DMS53 (cell line): ENCODE measurements around the gene MAP2K6.

Experiments used
- DNase-seq: peaks from one replicate; lab custom pipeline; 2025; lab: John Stamatoyannopoulos, UW

Gene MAP2K6

GRCh38 chr17:69535016-69535570, 120.6 kb downstream of the MAP2K6 start:
- DNase-seq = no peak

- no peak for DNase-seq
These were observed 124.3 kb downstream of the MAP2K6 start for GRCh38 chr17:69538795-69539194.

DNA sequence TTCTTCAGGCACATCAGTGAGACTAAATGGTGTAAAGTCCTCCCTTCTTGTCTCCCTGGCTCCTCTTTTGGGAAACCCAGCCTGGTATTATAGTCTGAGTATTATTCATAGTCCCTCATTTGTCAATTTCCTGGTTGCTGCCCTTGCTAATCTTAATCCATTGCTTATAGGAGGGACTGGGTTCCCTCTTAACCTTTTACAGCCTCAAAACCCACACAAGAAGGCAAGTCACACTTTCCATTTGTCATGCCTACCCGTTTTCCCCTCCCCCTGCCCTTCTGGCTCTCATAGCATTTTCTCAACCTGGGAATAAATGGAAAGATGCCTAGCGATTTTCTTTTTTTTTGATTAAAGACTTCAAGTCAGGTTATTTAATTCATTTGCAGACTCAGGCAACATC, 124.8 kb downstream of the MAP2K6 start:
- DNase-seq = peak; percentile 52

DNA sequence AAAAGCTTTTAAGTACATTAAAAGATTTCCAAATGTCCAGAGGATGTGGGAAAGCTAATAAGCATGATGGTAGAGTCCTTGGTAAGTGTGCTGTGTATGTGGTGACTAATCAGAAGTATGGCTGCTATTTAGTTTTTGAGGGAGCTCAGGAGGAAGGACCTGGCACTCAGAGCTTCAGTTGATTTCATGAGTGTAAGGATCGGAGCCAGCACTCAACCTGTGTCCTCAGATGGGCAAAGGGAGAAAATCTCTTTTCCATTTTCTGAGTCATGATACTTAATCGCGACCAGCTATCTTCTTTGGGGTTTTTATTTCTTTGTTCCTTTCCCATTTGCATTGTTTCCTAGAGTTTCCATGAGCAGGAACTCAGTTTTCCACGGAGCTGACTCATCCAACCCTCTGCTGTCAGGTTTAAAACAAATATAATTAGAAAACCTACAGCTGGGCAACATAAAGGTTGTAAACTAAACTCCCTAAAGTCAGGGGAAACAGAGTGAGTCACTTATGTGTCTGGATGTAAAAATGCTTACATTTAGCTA, 125.4 kb downstream of the MAP2K6 start:
- peak; percentile 84 for DNase-seq

DNA sequence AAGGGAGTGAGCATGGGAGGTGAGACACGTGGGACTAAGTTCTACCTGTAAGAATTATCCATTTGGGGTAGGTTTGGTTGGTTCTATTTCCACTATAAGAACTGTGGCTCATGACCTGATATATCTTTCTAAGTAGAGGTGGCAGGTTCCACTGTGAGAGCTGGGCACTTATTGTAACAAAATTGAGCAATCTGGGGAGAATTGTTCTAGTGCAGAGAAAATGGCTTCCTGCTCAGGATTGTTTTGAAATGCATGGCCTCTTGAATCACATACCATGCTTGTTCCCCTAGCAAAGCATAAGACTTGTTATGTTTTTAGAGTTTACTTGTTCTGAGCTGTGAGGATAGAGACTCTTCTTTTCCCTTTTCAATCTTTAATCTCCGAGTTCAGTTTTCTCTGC, 125.9 kb downstream of the MAP2K6 start:
- no peak for DNase-seq

DNA sequence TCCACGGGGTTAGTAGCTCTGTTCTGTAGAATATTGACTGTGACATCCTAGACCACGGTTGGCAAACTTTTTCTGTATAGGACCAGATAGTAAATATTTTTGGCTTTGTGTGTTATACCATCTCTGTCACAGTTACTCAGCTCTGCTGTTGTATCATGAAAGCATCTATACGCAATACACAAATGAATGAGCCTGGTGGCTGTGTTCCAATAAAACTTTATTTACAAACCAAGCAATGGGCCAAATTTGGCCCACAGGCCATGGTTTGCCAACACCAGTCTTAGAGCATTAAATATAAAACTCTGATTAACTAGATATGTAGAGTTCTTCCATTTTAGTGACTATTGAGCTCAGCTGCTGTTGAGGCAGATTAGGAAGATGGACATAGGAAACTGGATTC, 132.7 kb downstream of the MAP2K6 start:
- DNase-seq = no peak

DNA sequence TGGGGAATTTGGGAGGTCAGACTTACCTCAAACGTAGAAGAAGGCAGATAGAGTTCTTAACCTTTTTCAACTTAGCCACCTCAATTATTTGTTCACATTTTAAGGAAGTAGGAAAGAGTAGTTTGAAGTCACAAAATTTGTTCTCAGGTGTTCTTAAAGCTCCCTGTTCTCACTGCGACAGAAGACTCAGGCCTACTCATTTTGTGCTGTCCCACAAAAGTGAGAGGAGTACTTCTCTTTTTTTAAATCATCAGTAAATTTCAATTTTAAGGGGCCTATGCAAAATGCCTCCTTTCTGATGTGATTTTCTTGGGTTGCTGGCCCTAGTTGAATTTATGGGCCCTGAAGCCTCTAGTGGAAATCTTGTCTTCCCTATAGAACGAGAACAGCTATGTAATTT, 133.4 kb downstream of the MAP2K6 start:
- no peak for DNase-seq

- peak; percentile 26 for DNase-seq
These were observed 136.9 kb downstream of the MAP2K6 start for GRCh38 chr17:69551212-69552010.

- no peak for DNase-seq
These were observed 138.6 kb downstream of the MAP2K6 start for GRCh38 chr17:69552986-69553667.

DNA sequence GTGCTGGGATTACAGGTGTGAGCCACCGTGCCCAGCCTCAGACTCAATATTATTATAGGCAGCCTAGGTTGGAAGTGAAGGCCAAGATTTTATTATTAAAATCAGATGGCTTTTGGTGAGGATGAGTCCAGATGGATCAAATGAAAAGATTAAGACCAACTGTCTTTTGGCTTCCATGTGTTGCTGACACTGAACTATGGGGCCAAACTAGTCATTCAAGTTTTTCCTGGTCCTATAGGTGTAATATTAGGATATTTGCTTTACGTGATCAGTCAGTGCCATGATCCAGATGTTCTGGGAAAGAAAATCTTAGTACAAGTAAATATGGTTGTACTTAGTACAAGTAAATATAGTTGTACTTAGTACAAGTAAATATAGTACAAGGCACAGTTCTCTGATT, 140.6 kb downstream of the MAP2K6 start:
- DNase-seq = peak; percentile 51

DNA sequence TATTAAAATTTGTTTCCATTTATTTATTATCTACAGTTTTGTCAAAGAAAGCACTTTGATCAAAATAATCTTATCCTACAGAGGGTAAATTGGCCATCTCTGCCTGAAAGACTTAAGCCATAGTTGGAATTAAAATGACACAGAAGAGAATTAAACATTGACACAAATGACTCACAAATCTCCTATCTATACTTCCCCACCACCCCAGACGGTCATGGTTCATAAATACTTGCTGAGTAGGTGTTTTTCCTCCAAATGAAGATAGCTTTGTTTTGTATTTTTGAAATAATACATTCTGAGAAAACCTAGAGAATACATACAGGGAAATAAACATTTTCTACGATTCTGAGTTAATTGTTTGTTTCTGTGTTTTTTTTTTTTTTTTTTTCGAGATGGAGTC, 142.8 kb downstream of the MAP2K6 start:
- DNase-seq = no peak

DNA sequence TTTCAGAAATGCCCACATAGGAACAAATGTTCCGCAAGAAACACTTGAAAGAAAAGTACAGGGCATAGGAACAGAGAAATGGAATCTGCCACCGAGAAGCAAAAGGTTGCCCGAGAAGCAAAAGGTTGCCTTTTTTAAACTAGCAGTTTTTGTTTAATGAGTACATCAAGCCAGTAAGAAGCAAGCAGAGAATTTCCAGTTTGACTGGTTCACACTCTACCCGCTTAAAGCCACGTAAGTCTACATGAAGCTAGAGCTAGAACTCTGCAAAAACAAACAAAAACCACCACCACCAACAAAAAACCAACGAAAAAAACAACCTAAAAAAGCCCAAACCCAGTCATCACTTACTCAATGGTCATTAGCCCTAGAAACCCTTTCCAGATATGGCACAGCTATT, 144.3 kb downstream of the MAP2K6 start:
- peak; percentile 49 for DNase-seq

DNA sequence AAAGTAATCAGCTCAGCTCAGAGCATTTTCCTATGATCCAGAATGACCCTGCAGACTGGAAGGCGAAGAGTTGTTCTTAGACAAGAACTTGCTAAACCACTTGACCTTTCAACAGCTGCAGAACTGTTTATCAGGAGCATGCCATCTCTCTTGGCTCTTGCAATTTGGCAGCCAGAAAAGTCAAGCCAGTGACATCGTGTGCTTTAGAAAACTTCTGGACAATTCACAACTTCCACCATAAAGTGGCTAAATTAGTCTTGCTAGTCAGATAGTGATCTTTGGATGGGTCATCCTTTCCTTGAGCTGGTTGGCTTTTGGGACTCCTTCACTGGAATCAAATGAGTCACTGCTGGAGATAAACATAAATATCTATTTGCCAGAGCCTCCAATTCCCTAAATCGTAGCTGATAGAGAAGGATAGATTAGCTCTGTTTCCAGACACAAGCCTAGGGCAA, 146.5 kb downstream of the MAP2K6 start:
- peak; percentile 30 for DNase-seq

- DNase-seq = no peak
These were observed 147.0 kb downstream of the MAP2K6 start for GRCh38 chr17:69561462-69561861.

- no peak for DNase-seq
These were observed 150.9 kb downstream of the MAP2K6 start for GRCh38 chr17:69565447-69565846.

DNA sequence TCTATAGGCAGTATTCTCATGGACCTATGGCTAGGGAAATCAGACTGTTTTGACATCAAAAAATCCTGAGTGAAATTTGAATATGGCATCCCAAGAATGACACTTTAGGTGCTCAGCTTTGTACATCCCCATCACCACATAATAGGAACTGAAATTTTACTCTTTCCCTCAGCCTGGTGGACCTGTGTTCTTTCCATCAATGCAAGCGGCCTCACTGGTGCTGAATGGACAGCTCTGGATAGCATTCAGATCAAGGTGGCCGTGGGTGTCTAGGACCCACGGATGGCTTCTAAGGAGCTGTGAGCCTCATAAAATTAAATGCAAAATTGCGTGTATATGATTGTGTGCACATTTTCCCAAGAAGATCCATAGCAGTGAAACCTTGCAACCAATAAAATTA, 152.6 kb downstream of the MAP2K6 start:
- no peak for DNase-seq

DNA sequence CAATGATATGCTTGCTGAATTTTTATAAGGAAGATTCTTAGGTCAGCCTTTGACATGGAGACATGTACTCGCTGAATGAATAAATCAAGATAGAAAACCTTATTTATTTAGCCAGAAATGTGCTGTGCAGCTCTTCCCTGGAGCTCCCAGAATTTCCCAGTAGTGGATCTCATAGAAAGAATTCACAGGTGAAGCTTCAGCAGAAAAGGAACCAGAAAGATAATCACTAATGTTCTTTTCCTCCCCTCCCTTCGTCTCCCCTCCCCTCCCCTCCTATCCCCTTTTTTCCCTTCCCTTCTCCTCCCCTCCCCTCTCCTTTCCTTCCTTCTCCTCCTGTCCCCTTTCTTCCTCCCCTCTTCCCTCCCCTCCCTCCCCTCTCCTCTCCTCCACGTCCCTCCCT, 158.2 kb downstream of the MAP2K6 start:
- no peak for DNase-seq

DNA sequence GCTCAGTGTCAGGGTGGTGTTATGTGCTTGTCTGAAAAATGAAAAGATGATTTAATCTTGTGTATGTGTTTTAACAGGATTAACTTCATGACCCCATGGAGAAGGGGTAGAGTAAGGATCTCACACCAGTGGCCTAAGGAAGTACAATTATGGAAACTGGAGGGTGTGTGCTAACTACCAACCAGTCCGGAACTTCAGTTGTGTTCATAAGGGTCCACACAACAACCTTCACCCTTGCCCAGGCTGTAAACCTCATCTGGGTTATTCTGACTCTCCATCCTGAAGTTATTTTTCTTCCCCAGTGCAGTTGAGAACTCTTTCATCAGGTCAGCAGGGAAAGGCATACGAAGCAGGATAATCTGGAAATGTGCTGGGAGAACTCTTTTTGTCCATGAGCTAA, 158.9 kb downstream of the MAP2K6 start:
- no peak for DNase-seq

DNA sequence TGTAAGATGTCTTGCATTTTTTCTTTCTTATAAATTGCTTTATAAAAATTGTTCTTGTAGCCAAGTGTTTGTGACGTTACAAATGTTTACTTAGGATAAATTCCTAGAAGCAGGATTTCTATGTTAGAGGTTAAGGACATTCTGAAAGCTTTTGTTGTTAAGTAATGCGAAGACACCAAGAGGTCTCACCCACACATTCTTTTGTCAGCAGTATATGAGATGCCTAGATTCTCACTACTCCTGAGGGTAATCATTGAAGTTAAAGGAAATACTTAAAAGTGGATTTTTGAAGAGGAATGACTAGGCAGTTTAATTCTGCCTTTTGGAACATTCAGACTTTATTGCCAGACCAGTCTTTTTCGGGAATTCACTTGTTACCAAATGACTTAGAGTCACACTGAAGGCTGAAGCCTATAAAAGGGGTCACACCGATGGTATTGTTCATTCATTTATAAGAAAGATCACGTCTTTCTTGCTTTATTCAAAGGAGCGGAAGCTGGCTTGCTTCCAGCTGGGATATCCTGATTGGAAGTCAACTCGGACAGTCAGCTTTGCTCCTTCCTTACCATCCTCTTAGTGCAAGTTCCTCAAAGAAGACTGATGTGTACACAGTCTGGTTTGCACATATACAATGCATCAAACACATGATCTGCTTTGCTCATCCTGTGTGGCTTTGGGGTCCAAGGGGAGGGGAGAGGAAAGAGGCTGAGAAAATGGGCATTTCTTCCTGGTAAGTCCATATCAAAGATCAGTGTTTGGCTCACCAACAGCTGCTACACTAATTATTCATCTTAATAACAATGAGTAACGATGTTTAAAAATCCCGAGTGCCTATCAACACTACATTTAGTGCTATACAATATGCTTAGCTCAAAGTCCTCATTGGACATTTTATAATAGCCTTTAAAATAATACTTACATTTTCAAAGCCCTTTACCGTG, 160.0 kb downstream of the MAP2K6 start:
- peak; percentile 31 for DNase-seq

GRCh38 chr17:69575346-69575761, 160.9 kb downstream of the MAP2K6 start:
- DNase-seq = peak; percentile 73

GRCh38 chr17:69577098-69577497, 162.6 kb downstream of the MAP2K6 start:
- no peak for DNase-seq
